ENCODE results near the gene AREL1.

Gene AREL1

DNA sequence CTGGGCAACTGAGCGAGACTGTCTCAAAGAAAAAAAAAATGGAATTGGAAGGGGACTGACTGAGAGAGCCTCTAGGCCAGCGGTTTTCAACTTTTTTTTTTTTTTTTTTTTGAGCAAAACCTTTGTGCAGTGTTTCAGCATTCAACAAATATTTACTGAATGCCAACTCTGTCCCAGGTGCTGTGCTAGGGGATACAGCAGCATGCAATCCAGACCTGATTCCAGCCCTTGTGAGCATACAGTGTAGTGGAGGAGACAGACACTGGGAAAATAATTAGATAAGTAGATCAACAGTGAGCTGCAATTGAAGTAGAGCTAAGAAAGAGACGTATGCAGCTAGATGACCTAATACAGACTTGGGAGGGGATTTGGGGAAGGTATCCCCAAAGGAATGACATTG lies 77.0 kb downstream of the AREL1 start:
- DNase-seq (ENCODE audit: low read depth in 3 of 3) = no peak

DNA sequence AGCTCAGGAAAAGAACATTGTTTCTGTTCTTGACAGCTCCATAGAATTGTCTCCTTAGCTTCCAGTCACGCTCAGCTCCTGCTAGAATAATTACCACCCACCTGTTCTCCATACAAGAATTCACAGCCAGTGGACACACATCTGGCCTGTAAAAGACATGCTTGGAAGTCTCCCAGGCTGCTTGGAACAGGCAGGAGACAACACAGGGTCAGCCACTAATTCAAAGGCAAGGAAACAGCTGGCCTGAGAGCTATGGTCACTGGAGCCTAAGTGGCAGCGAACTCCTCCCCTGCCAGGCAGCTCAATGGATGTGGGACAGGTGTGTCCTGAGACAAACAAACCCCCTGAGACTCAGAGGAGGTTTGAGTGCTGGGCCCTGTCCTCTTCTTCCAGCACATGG lies 77.9 kb downstream of the AREL1 start:
- no peak for DNase-seq (ENCODE audit: low read depth in 3 of 3)

DNA sequence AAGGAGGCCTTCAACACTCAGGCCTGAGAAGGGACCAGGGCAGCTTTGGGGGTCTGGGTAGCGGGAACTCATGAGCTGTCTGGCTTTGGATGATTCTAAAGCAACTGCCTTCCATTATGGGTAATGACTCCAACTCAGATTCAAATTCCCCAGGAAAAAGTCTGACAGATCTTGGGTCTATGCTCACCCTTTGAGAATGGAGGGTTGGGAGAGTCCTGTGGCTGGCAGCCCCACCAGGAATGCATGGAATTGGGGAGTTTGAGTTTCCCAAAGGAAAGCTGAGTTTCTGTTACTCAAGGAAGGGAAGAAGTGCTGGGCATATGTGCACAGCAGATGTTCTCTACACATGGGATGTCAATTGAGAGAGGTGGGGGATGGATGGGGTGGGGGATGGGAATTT lies 78.4 kb downstream of the AREL1 start:
- DNase-seq (ENCODE audit: low read depth in 3 of 3) = no peak

DNA sequence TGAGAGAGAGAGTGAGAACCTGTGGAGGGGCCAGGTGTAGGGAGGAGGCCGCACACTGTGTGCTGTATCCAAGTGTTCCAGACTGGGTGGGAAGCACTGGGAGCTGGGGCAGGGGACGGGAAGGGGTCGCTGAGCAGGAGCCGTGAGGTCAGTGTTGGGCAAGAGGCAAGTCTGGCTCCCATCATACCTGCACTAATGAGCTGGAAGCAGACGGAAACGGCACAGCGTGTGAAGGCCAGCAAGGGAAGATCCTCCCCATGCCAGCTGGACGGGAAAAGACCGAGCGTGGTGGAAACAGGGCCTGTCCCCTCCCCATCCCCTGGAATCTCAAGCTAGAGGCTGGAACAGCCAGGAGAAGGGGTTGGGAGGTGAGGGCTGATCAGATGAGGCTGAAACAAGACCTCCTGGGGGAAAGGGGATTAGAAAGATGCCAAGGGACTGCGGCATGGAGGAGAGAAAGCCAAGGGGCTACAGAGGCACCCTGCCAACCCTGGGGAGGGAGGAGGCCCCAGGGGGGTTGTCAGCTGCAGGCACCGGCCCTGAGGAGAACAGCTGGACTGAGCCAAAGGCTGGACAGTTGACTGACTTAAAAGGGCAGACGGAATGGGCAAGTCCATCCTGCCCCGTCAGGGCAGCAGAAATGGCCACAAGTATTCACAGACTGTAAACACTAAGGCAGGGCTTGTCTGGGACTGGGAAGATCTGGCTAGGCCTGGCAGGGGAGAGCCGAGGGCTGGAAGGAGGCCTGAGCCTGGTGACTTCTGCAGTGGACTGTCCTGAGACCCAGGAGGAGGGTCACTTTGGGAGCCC lies 81.8 kb downstream of the AREL1 start:
- no peak for DNase-seq (ENCODE audit: low read depth in 3 of 3)

DNA sequence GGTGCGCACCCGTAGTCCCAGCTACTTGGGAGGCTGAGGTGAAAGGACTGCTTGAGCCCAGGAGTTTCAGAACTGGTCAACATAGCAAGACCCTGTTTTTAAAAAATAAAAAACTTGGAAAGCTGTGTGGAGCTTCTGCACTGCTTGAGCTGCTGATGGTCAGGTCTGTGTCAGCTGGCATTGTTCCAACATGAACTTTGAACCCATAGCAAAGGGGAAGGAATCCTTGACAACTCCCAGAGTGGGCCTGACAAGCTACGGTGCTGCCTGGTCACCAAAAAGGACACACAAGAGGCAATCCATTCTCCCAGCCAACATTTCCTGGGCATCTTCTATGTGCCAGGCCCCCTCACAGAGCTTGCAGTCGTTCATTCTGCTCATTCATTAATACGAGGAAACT lies 84.5 kb downstream of the AREL1 start:
- DNase-seq (ENCODE audit: low read depth in 3 of 3) = no peak

DNA sequence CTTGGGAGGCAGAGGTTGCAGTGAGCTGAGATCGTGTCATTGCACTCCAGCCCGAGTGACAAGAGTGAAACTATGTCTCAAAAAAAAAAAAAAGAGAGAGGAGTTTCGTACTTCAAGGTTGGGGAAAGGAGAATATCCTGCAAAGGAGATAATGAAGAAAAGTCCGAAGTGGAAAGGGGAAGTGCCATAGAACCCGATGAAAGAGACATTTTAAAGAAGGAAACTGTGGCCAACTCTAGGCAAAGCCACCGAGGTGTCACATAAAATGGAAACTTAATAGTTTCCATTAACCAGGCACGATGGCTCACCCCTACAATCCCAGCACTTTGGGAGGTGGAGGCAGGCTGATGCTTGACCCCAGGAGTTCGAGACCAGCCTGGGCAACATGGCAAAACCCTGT lies 85.8 kb downstream of the AREL1 start:
- no peak for DNase-seq (ENCODE audit: low read depth in 3 of 3)

DNA sequence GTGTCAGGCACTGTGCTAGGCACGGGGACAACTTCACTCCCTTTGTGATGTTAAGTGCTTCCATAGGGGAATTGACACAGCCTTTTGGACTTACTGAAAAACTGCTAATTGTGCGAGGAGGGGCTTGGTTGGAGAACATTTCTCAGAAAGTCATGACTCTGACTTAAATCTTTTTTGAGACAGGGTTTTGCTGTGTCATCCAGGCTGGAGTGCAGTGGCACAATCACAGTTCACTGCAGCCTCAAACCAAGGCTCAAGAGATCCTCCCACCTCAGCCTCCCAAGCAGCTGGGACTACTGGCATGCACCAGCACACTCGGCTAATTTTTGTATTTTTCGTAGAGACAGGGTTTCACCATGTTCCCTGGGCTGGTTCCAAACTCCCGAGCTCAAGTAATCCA lies 90.6 kb downstream of the AREL1 start:
- DNase-seq (ENCODE audit: low read depth in 3 of 3) = no peak

DNA sequence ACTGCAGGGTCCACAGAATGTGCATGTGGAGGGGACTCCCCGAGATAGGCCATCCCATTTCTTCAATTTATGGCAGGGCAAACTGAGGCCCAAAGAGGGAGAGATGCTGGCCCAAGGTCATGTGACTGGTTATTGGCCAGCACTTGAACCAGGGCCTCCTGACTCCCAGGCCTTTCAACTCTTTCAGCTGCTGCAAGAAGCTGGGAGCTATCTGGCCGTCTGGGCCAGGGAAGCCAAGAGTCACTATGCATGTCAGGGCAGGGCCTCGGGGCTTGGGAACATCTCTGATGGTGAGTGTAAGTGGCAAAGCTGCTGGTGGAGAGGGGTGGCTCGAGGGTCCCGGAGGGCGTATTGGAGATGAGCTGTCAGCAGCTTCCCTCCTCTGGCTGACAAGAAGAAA lies 91.3 kb downstream of the AREL1 start:
- no peak for DNase-seq (ENCODE audit: low read depth in 3 of 3)

DNA sequence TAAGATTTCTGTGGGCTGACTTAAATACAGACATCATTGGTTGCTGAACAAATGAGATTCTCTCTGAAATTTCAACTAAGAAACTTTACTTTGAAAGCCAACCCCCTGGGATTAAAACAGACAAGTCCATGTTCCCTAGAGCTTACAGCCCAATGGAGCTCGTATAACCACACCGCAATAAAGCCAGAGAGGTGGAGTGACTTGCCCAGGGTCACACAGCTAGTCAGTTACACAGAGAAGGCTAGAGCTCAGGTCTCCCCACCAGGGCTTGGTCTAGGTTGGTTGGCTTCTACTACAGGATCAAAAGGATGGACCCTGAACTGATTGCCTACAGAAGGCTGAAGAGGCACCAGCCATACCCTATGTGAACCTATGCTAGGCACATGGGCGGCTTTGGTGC lies 92.0 kb downstream of the AREL1 start:
- no peak for DNase-seq (ENCODE audit: low read depth in 3 of 3)

DNA sequence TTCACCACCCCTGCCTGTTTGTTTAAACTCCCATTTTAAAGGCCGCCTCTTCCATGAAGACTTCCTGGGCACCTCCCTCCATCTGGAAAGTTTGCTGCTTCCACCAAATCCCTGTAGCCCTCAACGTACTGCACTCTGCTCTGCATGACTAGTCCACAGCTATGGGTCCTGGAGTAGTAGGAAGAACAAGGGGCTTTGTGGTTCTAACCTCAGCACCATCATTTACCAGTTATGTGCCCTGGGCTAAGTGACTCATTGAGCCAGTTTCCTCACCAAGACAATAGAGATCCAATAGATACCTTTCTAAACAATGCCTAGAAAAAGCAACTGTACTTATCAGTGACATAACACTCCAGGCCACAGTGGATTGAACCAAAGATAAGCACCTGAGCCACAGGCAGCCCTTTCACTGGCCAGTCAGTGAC lies 92.4 kb downstream of the AREL1 start:
- peak in 1 of 3 donors; percentile 21 for DNase-seq (ENCODE audit: low read depth in 3 of 3)

DNA sequence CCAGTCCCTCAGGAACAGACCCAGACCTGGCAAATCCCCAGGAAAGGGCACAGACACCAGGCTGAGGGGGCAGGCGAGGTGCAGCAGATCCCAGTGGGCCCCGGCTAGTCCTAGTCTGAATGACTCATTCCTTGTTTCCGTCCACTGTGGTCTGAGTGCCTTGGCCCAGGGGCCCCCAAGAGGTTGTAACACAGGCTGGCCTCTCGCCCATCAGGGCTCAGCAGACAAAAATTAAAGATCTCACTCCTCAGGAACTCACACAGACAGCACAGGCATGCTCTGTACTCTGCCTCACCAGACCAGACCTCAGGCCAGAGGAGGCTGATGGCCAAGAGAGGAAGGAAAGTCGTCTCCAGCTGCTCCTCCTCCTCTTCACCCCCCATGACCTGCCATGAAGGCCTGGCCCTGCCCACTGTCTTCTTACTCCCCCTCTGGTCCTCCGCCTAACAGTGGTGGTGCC lies 93.2 kb downstream of the AREL1 start:
- no peak for DNase-seq (ENCODE audit: low read depth in 3 of 3)

DNA sequence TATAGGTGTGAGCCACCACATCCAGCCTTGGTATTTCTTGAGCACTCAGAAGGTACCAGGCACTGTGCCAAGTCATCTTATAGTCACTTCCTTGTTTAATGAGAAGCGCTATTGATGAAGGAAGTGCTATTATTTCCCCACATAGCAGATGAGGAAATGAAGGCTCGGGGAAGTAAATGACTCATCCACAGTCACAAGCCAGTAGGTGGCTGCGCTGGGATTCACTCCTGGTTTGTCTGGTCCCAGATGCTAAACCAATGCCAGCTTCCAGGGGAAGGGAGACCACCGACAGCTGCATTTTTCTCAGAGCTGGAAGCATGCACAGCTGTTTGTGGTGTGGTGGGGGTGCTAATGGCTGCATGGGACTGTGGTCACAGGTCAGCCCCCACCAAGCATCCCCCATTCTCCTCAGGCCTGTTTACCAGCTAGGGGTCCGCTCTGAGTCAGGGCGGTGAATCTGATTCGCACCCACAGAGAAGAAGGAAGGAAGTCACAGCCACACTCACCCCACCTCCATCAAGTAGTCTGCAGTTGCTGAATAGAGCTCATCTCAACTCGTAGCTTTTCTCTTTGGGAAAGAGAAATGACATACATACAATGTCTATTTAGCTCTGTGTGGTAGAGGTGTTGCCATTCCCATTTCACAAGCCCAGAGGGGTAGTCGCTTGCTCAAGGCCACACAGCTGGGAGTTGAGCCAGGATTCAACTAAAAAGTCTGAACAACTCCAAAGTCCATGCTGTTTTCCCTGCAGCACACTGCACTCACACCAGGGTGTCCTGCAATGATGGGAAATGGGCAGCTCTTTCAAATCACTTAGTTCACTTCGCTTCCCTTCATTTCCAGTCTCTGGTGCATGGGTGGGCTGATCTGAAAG lies 94.6 kb downstream of the AREL1 start:
- peak in 2 of 3 donors; percentile 37 to 38 for DNase-seq (ENCODE audit: low read depth in 3 of 3)

DNA sequence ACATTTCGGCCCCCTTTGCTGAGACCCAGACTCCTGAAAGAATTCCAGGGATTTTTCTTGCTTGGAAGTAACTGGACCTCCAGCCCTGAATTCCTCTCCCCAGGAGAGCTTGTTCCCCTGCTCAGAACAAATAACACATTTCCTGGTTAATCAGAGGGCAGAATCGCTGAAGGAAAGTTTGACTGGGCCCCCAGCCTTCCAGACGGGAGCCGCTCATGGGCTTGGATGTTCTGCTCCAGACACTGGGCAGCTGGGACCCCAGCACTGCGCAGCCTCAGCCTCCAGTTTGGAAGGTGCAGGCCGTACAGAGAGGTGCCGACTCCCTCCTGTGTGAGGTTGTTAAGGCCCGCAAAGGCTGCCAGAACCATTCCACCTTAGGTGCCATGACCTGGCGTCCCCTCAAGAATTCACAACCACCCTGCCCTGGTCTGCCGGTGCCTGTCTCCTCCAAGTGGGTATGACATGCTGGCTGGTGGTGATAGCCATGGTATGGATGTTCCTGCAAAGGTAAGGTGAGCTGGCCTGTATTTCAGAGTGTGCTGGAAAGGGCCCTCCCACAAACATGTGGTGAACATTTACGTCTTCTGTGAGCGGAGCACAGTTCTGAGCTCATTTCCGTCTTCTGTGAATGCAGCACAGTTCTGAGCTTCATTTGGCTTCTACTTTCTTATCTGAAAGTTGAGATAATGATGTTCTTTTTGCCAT lies 95.7 kb downstream of the AREL1 start:
- no peak for DNase-seq (ENCODE audit: low read depth in 3 of 3)

DNA sequence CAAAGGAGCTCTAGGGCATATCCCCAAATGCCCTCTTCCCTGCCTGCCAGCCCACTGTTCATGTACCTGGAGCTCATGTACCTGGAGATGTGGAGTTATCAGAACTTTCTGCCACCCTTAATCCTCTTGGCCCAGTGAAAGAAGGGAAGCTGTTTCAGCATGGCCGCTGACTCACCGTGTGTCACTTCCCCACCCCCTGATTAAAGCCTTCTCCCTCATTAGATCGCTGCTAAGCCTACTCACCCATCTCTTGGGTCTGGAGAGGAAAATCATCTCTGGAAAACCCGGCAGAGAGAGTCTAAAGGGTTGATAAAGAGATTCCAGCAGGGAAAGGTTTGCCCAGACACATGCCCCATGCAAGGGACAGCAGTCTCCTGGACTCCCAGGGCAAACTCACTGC lies 96.4 kb downstream of the AREL1 start:
- no peak for DNase-seq (ENCODE audit: low read depth in 3 of 3)

DNA sequence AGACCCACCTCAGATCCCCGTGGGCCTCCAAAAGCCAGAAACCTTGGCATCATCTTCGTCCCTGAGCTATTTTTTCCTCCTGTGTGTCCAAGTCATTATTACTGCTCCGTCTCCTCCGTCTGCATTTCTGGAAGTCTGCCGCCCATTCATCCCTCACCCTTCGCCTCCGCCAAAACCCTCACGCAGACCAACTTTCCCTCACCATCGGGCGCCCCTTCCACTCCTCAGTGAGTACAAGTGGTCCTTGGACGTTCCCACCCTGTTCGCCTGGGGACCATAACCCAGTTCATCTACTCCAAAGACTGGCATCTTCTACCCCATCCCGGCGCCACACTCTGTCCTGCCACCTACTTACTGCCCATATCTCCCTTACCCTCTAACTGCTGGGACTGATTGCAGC lies 97.1 kb downstream of the AREL1 start:
- no peak for DNase-seq (ENCODE audit: low read depth in 3 of 3)

DNA sequence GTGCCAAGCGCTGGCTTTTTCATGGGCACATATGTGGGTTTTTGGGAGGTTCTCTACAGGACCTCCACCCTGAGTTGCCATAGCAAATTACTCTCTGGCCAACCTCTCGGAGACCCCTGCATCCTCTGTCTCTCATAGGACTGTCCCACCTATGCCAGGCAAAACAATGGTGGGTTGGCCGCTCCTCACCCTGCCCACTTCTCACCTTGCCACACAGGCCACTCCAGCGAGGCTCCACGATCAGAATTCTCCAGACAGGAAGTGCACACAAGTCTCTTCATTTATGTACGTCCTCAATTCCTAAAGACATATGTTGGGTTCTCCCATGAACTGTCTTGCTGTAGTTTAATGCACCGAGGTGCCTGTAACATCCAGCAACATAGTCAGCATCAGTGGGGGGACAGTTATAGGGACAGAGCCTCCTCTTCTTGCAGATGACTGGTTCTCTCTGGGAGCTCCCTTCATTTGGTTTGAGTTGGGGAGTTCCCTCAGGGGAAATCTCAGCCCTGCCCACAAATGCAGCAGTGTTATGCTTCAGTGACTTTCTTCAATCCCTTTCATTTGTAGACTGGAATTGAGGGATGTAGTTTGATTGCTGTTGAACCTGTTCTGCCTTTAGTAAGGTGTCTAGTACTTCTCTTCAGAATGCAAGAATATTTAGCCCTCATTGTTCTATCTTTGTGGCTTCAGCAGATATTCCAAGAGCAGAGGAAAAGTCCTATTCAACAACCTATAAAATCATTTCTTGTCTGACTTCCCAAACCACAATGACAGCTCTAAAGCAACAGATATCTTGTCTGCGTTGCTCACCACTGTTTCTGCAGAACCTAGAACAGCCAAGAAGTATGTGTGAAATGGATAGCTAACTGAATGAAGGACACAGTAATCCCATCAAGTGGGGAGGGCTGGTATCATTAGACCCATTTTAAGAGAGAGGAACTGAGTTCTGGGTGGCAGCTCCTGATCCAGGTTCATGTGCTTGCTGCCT lies 98.1 kb downstream of the AREL1 start:
- no peak for DNase-seq (ENCODE audit: low read depth in 3 of 3)

DNA sequence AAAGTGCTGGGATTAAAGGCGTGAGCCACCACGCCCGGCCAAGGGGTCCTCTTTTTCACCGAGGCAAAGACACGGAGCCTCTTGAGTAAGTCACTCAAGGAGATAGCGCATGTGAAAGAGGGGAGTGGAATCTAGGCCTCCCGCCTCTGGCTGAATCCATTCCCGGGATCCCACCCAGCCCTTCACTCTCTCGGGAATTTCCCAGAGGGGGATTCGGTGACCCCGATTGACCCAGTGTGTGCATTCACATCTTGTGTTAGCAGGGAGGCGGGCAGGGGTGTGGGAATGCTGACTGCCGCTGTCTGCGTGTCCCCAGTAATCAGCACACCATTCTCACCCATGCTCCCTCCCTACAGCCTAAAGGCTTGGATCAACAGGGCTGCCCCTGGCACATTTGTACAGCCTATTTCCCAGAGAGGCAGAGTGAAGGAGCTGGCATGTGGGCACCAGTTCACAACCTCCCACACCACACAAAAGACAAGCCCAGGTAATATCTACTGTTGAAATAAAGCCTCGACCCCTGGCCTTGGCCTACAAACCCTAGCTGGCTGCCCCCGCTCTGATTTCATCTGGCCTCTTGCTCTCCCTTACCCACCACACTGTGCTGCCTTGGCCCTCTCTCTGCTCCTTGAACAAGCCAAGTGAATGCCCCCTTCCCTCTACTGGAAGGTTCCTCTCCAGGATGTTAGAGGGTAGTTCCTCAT lies 99.5 kb downstream of the AREL1 start:
- DNase-seq (ENCODE audit: low read depth in 3 of 3) = no peak

DNA sequence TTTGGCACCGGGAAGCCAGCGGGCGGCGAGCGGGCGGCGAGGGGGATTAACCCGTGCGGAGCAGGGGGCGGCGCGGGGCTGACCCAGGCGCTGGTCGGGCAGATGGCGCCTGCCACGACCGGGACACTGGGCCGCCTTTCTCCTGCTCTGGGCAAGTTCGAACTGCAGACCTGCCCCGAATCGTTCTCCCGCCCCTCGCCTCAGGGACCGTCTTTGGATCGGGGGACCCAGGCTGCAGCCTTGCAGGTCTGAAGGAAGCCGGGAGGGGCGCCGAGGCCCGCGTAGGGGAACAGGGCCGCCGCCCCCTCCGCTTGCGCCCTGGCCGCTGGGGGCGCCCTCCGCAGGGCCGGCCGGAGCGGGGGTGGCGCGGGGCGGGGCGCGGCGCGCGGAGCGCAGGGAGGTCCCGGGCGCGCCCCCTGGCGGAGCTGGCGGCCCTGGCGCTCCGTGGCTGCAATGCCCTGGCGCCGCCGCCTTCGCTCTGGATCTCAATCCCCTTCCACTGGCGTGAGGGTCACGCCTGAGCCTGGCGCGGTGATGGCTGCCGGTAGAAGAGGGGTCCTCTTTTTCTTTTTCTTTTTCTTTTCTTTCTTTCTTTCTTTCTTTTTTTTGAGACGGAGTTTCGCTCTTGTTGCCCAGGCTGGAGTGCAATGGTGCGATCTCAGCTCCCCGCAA lies 100.4 kb downstream of the AREL1 start:
- DNase-seq (ENCODE audit: low read depth in 3 of 3) = peak; percentile 60 to 87 (median 65)

DNA sequence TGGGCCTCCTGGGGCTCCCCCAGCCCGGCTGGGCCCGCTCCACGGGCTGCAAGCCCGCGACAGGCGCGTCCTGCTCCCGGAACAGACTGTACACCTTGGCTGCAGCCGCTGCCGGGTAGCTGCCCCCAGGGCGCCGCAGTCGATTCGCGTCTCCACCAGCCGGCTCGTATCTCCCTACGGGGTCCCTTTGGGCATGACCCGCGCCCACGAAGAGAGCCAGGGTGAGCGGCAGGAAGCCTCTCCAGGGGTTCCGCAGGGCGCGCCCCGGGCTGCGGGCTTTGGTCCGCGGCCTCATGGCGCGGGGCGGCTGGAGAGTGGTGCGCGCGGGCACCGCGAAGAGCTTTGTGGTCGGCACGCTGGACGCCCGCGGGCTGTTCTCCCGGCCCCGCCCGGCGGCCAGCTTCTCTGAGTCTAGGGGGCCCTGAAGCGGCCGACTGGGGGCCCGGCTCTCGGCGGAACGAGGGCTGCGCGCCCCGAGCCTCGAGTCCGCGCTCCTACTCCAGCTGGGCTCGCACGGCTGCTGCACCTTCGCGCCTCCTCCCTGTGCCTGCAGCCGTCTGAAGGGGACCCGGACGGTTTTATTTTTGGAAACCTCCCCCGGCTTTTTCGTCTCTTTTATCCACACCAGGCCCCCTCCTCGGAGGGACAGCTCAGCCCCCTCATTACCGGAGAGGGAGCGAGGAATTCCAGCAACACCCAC lies 101.1 kb downstream of the AREL1 start, which contains the start of gene LTBP2:
Gene LTBP2, minus strand, starts transcription at position 588 of the 700 bp plus-strand sequence. Its CDS starts 293 bp downstream, at position 295.
- no peak for DNase-seq (ENCODE audit: low read depth in 3 of 3)
